K562 (cell line): ENCODE measurements around the gene ADPRM.

Experiments
- BRF2 ChIP-seq: IDR thresholded peaks from 3 replicates; pipeline ENCODE4 v1.6.1; 2011; ENCODE audit warnings: borderline replicate concordance, mild to moderate bottlenecking; ENCODE audit not compliant: insufficient read length, insufficient read depth
- CEBPB ChIP-seq: fragments of 450-650 bp; IDR thresholded peaks from 2 replicates; pipeline ENCODE4 v1.6.1; 2016; ENCODE audit warnings: missing genetic modification characterization, missing compliant biosample characterization
- CHCHD3 ChIP-seq: fragments of 250-450 bp; sonication (Bioruptor Pico); IDR thresholded peaks from 2 replicates; pipeline ENCODE4 v2.1.2; 2022; ENCODE audit warnings: mild to moderate bottlenecking
- CTCF ChIP-seq, 3 experiments: IDR thresholded peaks in 2 of 3; conservative IDR thresholded peaks in 1 of 3; 2 replicates each; pipeline ENCODE4 v1.5.1; 2011 to 2012; ENCODE audit warnings: low read length in 3 of 3, mild to moderate bottlenecking in 3 of 3, control low read depth in 2 of 3, improper control_type of control experiment in 1 of 3, inconsistent platforms in 1 of 3, low read depth in 1 of 3, mixed read lengths in 1 of 3, moderate library complexity in 1 of 3; ENCODE audit not compliant: insufficient read depth in 2 of 3
- FOXJ3 ChIP-seq: sonication (generic); formaldehyde crosslinking; IDR thresholded peaks from 2 replicates; pipeline ENCODE4 v1.4.0; 2020; ENCODE audit warnings: mild to moderate bottlenecking, missing genetic modification reagents
- JUNB ChIP-seq: fragments of 450-650 bp; formaldehyde crosslinking; conservative IDR thresholded peaks from 2 replicates; pipeline ENCODE4 v1.4.0; 2020; ENCODE audit warnings: mild to moderate bottlenecking
- JUND ChIP-seq, 2 experiments: IDR thresholded peaks; 2 replicates in 1 of 2; 3 replicates in 1 of 2; pipeline ENCODE4 v1.6.1; 2011; ENCODE audit warnings: borderline replicate concordance in 2 of 2, low read depth in 2 of 2, low read length in 2 of 2, improper control_type of control experiment in 1 of 2, missing biosample characterization in 1 of 2, missing genetic modification characterization in 1 of 2, missing genetic modification reagents in 1 of 2
- NKRF ChIP-seq: fragments of 450-650 bp; IDR thresholded peaks from 2 replicates; pipeline ENCODE4 v1.6.1; 2016; ENCODE audit warnings: borderline replicate concordance
- POLR2A ChIP-seq: fragments of 450-650 bp; conservative IDR thresholded peaks from 2 replicates; pipeline ENCODE4 v1.6.1; 2016
- RBM22 ChIP-seq: fragments of 200-400 bp; formaldehyde crosslinking; IDR thresholded peaks from 2 replicates; pipeline ENCODE4 v1.6.1; 2018; ENCODE audit warnings: low read length, low read depth; ENCODE audit not compliant: poor library complexity, severe bottlenecking
- RERE ChIP-seq: sonication (generic); formaldehyde crosslinking; IDR thresholded peaks from 2 replicates; pipeline ENCODE4 v1.8.0; 2023; ENCODE audit warnings: missing genetic modification reagents, mild to moderate bottlenecking, borderline replicate concordance
- REST ChIP-seq, 2 experiments: fragments of 450-650 bp; formaldehyde crosslinking in 1 of 2; IDR thresholded peaks; 2 replicates each; pipeline versions ENCODE4 v1.4.0 to v1.6.1; 2014 to 2020; ENCODE audit warnings: mild to moderate bottlenecking in 2 of 2, borderline replicate concordance in 1 of 2, low read depth in 1 of 2
- USF2 ChIP-seq: sonication (generic); formaldehyde crosslinking; IDR thresholded peaks from 2 replicates; pipeline ENCODE4 v1.5.0; 2020; ENCODE audit warnings: missing genetic modification reagents
- ZNF263 ChIP-seq: sonication (generic); formaldehyde crosslinking; IDR thresholded peaks from 2 replicates; pipeline ENCODE4 v1.8.0; 2022; ENCODE audit warnings: mild to moderate bottlenecking, missing genetic modification reagents, borderline replicate concordance

GRCh38 chr17:10683853-10684252 lies 13.5 kb upstream of the ADPRM start:
- TF ChIP-seq FOXJ3 (CRISPR knock-in tag), result no peak
- no peak for TF ChIP-seq CEBPB (tag)
- no peak for TF ChIP-seq BRF2
- TF ChIP-seq USF2, result no peak
- no peak for TF ChIP-seq JUNB
- TF ChIP-seq POLR2A, result no peak
- TF ChIP-seq ZNF263 (CRISPR knock-in tag), result no peak
- TF ChIP-seq NKRF, result no peak
- no peak for TF ChIP-seq RBM22
- no peak for TF ChIP-seq CHCHD3 (CRISPR knock-in tag)
- TF ChIP-seq JUND (IDR thresholded peaks at IDR 0.05; ENCODE audit: borderline replicate concordance, low read depth, low read length), result no peak
- TF ChIP-seq JUND (tag; IDR thresholded peaks at IDR 0.05; ENCODE audit: borderline replicate concordance, low read depth, low read length), result no peak
- peak; percentile 21 to 37 (median 33); a peak in 3 of 6 replicates for TF ChIP-seq CTCF (IDR thresholded peaks at IDR 0.05 in 2 of 3, conservative IDR thresholded peaks at IDR 0.05 in 1 of 3; ENCODE audit: insufficient read depth in 2 of 3, low read depth in 1 of 3, low read length in 3 of 3)
- TF ChIP-seq RERE (CRISPR knock-in tag), result no peak
- no peak for TF ChIP-seq REST (IDR thresholded peaks at IDR 0.05; ENCODE audit: borderline replicate concordance)
- TF ChIP-seq REST (CRISPR knock-in tag; IDR thresholded peaks at IDR 0.05; ENCODE audit: low read depth), result no peak
